Activated CD8-positive, alpha-beta T cell treated with anti-CD3 and anti-CD28 coated beads, Interleukin-2, amount 10 ng/mL, durations not matched to agents 7 days and 5 days (primary cell): ENCODE results near the gene CADPS. TPM values are rescaled to one million over a fixed set of nuclear protein-coding genes. Genes with fewer than 3 reads are reported as not detected.

Source experiments
- ATAC-seq: fragments of 150-1000 bp; cut with Tn5 transposase; one replicate; pipeline ENCODE4 v1.10.0; 2021; ENCODE audit warnings: moderate library complexity
- CTCF ChIA-PET: fragments of 350-600 bp; sonication (Branson Sonifier 250); formaldehyde crosslinking; loops from one replicate; lab custom pipeline; 2021; ENCODE audit warnings: antibody characterized with exemption; lab: Charles Lee
- POLR2A ChIA-PET: fragments of 350-600 bp; sonication (Branson Sonifier 250); formaldehyde crosslinking; loops from one replicate; lab custom pipeline; 2021; ENCODE audit warnings: antibody characterized with exemption; lab: Charles Lee
- DNase-seq: peaks from one replicate; pipeline ENCODE4 v3.0.0-alpha.2; 2020
- H3K27ac Mint-ChIP-seq: one replicate; pipeline ENCODE4 v1.8.0; 2021; ENCODE audit warnings: mild to moderate bottlenecking, mixed read lengths
- H3K27me3 Mint-ChIP-seq: one replicate; pipeline ENCODE4 v1.8.0; 2021; ENCODE audit warnings: low read depth, mixed read lengths
- H3K36me3 Mint-ChIP-seq: one replicate; pipeline ENCODE4 v1.8.0; 2021; ENCODE audit warnings: low read depth, mixed read lengths
- H3K4me1 Mint-ChIP-seq: one replicate; pipeline ENCODE4 v1.8.0; 2021; ENCODE audit warnings: low read depth, mixed read lengths
- H3K4me3 Mint-ChIP-seq: one replicate; pipeline ENCODE4 v1.8.0; 2021; ENCODE audit warnings: mild to moderate bottlenecking, mixed read lengths
- H3K9me3 Mint-ChIP-seq: one replicate; pipeline ENCODE4 v1.8.0; 2022; ENCODE audit warnings: mixed read lengths; ENCODE audit not compliant: insufficient read depth
- total RNA-seq, 2 experiments: library from RNA; stranded (reverse); gene quantifications; one replicate each; pipeline ENCODE4 v1.2.3, GENCODE V29; 2021

Gene CADPS
- total RNA-seq, 2 experiments from 2014 or later = not detected

DNA sequence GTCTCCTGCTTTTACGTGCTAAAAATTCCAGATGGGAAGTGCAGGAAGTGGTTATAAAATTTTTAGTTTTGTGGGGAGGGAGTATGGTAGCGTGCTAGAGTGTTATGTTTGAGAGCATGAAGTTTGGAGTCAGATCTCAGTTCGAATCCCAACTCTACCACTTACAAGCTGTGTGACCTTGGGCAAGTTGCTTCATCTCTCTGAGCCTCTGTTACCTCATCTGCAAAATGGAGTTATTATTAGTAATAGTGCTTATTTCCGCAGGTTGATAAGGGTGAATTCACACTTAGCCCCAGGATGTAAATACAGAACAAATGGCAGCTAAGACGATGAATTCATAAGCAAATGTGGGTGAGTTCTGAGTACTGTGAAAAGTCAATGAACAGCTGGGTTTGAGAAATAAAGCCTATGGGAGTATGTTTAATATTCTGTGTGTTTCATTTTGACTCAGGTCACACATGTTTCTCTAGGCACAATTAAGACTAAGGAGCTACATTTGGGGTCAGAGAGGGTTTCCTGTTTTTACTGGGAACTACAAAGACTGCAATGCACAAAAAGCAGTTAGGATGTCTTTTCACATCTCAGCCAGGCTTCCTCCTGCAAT is 428.8 kb downstream of the CADPS start:
- peak overlapping the region; percentile 42 for H3K27ac Mint-ChIP-seq
- CTCF ChIA-PET = interaction anchor here (1.3 kb wide), 1 partner anchor 14 kb away, joined by 3 read pairs; no protein-coding TSS in a partner anchor
- H3K4me1 Mint-ChIP-seq = peaks cover 22% of the 10 kb centered on the region
- no peak overlapping the region for H3K4me3 Mint-ChIP-seq
- no peak for DNase-seq
- H3K9me3 Mint-ChIP-seq = peaks cover 7% of the 10 kb centered on the region
- peaks cover 4% of the 10 kb centered on the region for H3K36me3 Mint-ChIP-seq
- POLR2A ChIA-PET = interaction anchor here (0.6 kb wide), 1 partner anchor 106 kb away, joined by 3 read pairs; no protein-coding TSS in a partner anchor
- H3K27me3 Mint-ChIP-seq = no peaks in the 10 kb centered on the region
- ATAC-seq = no peak

DNA sequence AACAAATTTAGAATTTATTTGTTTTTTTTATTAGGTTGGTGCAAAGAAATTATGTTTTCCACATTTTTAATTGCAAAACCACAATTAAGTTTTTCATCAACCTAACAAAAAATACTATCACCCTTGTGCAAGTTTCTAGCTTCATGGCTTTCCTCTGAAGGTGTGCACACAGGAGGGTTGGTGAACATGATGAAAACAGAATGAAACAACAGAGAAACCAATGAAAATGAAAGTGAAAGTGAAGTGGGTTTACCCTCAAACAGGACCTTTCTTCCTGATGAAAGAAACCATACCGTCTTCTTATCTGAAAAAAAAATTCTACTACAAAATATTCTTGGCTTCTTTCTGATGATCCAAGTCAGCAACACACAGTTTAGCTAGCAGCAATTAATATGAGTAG is 429.9 kb downstream of the CADPS start:
- Mint-ChIP-seq H3K4me3 (peak overlapping the region; percentile 50), H3K27ac (peak overlapping the region; percentile 72), H3K9me3 (peaks cover 7% of the 10 kb centered on the region), H3K4me1 (peaks cover 19% of the 10 kb centered on the region), H3K36me3 (peaks cover 4% of the 10 kb centered on the region), H3K27me3 (no peaks in the 10 kb centered on the region)
- DNase-seq (no peak), ATAC-seq (peak; percentile 74)
- CTCF ChIA-PET = interaction anchor here (1.0 kb wide), 1 partner anchor 71 kb away, joined by 3 read pairs; no protein-coding TSS in a partner anchor
- POLR2A ChIA-PET = no interaction called here

DNA sequence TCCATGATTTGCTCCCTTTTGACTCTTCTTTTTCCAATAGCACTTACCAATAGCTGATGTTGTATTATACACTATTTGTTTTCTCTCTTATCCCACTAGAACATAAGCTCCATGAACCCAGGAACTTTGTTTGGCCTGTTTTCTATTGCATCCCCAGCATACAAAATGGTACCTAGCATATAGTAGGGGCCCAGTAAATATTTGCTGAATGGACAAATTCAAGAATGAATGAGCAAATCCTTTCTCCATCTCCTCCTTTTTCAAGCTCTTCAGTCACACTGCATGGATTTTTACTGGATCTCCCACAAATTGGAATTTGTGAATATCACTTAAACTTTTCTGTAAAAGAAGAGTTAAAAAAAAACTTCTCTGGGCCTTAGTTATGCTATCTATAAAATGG is 435.2 kb downstream of the CADPS start:
- H3K9me3 Mint-ChIP-seq = peaks cover 7% of the 10 kb centered on the region
- peaks cover 3% of the 10 kb centered on the region for H3K27me3 Mint-ChIP-seq
- no peak for ATAC-seq
- H3K4me1 Mint-ChIP-seq = no peaks in the 10 kb centered on the region
- ChIA-PET POLR2A (no interaction called here), CTCF (no interaction called here)
- no peak overlapping the region for H3K4me3 Mint-ChIP-seq
- DNase-seq = no peak
- H3K27ac Mint-ChIP-seq = no peak overlapping the region
- peaks cover 4% of the 10 kb centered on the region for H3K36me3 Mint-ChIP-seq

DNA sequence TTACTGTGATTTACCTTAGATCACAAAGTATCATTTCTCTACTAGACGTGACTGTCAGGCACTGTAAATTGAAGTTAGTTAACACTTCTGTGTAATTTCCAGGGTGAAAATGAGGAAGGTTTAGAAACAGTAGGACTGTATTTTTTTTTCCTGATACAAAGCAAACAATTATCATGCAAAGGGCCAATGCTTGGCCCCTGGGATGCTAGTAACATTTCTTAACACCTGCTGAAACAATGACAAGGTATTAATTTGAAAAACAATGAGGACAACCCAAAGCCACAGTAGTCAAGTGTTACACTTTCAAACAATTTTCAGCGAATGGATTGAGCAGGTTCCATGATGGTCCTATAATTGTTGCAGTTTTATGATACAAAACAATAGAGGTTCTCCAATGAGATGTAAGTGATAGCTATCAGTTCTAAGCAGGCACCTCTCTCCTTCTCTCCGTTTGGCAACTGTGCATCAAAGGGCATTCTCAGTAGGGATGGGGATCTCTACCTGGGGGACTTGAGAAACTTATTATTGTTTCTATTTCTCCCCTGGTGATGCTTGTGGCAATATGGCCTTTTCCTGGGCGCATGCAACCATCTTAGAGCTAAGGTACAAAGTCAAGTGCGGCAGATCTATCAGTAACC is 435.9 kb downstream of the CADPS start:
- Mint-ChIP-seq H3K9me3 (peaks cover 7% of the 10 kb centered on the region), H3K36me3 (peaks cover 4% of the 10 kb centered on the region), H3K27me3 (peaks cover 7% of the 10 kb centered on the region), H3K27ac (no peak overlapping the region), H3K4me1 (no peaks in the 10 kb centered on the region), H3K4me3 (no peak overlapping the region)
- ChIA-PET POLR2A (no interaction called here), CTCF (no interaction called here)
- ATAC-seq (no peak), DNase-seq (no peak)

DNA sequence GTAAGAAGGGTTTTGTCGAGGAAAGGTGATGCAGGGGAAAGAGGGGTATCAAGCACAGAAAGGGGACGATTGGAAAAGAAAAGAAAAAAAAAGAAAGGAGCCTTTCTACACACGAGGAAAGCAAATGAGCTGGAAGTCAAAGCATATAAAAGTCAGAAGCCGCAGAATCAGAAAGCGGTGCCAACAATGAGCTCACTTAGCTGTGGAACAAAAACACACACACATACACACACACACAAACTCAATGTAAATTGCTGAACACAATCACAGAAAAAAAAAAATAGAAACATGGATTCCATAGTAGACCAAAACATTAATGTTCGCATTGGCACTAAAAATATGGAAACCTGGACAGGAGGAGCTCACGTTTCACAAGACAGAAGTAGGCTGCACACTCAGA is 438.4 kb downstream of the CADPS start:
- ChIA-PET CTCF (no interaction called here), POLR2A (no interaction called here)
- peaks cover 7% of the 10 kb centered on the region for H3K27me3 Mint-ChIP-seq
- no peaks in the 10 kb centered on the region for H3K4me1 Mint-ChIP-seq
- ATAC-seq (no peak), DNase-seq (no peak)
- no peak overlapping the region for H3K27ac Mint-ChIP-seq
- H3K9me3 Mint-ChIP-seq = no peaks in the 10 kb centered on the region
- H3K36me3 Mint-ChIP-seq = no peaks in the 10 kb centered on the region
- H3K4me3 Mint-ChIP-seq = no peak overlapping the region

DNA sequence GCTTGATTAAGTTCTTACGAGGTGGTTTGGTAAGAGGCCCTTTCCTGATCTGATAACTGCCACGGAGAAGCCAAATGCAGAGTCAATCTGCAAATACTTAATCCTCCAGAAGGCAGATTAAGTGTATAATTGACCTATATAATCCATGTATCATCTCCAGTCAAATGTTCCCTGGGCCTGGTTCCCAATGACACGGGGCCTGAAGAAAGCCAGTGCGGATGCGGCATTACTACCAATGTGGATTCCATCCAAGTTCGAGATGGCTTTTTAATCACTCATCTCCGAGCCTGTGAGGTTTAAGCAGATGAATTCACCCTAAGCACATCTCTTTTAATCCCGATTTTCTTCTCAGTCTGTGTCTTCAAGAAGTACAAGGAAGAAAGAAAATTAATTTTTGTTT is 441.8 kb downstream of the CADPS start:
- H3K4me1 Mint-ChIP-seq = no peaks in the 10 kb centered on the region
- no peak overlapping the region for H3K27ac Mint-ChIP-seq
- ChIA-PET CTCF (no interaction called here), POLR2A (no interaction called here)
- no peak for DNase-seq
- ATAC-seq = no peak
- H3K36me3 Mint-ChIP-seq = no peaks in the 10 kb centered on the region
- peaks cover 9% of the 10 kb centered on the region for H3K27me3 Mint-ChIP-seq
- no peaks in the 10 kb centered on the region for H3K9me3 Mint-ChIP-seq
- H3K4me3 Mint-ChIP-seq = no peak overlapping the region

DNA sequence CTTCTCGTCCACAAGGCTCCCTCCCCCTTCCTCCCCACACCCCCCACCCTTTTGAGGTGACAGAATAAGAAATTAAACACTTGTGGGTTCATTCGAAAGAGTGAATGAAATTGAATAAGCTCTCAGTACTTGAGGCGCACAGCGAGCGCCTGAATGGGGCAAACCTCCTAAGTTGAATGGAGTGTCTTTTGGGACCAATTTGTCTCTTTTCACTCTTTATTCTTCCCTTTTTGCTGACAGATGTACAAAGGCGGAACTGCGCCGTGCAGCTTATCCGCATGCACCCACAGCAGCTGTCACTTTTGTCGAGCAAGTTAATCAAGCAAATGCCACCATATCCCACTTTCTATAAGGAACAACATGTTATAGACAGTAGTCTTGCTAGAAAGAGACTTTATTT is 454.0 kb downstream of the CADPS start:
- Mint-ChIP-seq H3K9me3 (no peaks in the 10 kb centered on the region), H3K27me3 (peaks cover 6% of the 10 kb centered on the region), H3K27ac (no peak overlapping the region), H3K4me1 (no peaks in the 10 kb centered on the region), H3K4me3 (no peak overlapping the region), H3K36me3 (no peaks in the 10 kb centered on the region)
- ChIA-PET POLR2A (no interaction called here), CTCF (no interaction called here)
- DNase-seq (no peak), ATAC-seq (no peak)

DNA sequence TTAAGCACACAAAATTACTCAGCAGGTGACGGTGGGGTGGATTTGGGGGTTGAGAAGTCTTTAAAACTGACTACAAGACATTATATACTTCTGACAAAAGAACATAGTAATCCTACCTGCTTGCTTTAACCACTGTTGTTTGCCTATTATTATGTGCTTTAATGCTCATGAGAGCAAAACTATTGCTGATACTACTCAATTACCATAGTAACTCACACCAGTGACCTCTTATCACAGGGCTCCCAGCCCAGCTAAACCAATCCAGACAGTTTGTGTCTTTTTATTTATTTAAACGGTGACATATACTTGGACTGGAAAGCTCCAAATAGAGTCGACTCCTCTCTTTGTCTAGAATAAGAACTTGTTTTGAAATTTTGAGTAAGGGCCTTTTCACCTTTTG is 459.1 kb downstream of the CADPS start:
- no peak for ATAC-seq
- POLR2A ChIA-PET = no interaction called here

DNA sequence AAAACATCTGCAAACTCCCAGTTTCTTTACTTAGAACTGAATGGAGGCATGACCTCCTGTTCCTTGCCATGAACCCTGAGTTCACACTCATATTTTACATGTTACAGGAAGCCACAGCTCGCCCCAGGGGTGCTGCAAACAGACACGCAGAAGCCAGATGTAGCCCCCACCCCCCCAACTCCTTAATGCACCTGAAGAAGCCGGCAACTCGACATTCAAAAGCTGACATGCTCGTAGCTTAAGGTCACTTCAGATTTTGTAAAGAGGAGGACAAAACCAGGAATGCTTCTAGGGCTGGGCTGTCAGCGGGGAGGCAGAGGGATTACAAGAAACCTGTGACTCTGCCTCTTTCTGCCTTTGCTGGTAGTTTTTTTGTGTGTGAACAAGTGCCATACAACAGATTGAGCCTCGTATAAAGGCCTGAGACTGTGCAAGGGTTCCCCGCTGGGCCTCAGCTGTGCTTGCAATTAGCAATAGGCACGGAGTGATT is 459.9 kb downstream of the CADPS start:
- CTCF ChIA-PET = no interaction called here
- POLR2A ChIA-PET = no interaction called here
- H3K9me3 Mint-ChIP-seq = no peaks in the 10 kb centered on the region
- no peak for ATAC-seq
- DNase-seq = no peak
- no peak overlapping the region for H3K27ac Mint-ChIP-seq
- no peaks in the 10 kb centered on the region for H3K4me1 Mint-ChIP-seq
- H3K4me3 Mint-ChIP-seq = no peak overlapping the region
- no peaks in the 10 kb centered on the region for H3K36me3 Mint-ChIP-seq
- H3K27me3 Mint-ChIP-seq = peaks cover 4% of the 10 kb centered on the region

More for the DNA sequence above, 459.1 kb downstream of the CADPS start:
- DNase-seq = no peak
- Mint-ChIP-seq H3K27me3 (peaks cover 4% of the 10 kb centered on the region), H3K27ac (no peak overlapping the region), H3K4me3 (no peak overlapping the region), H3K4me1 (no peaks in the 10 kb centered on the region), H3K36me3 (no peaks in the 10 kb centered on the region), H3K9me3 (no peaks in the 10 kb centered on the region)
- CTCF ChIA-PET = no interaction called here

DNA sequence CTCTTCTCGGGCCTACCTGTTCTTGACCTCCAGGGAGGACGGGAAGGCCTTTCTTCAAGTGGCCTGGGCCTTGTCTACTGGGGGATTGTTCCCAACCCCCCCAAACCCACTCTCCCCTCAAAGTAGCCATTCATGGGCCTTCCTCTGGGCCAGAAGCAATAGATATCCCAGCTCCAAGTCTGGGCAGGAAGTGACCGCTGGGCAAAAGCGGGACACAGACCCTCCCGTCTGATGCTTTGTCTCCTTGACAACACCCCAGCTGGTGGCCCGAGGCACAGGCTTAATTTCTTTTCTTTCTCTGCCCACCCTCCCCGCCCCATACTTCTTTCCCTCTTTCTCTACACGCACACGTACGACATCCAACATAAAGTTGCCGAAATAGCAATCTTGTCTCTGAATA is 460.4 kb downstream of the CADPS start:
- ATAC-seq (no peak), DNase-seq (no peak)
- Mint-ChIP-seq H3K27me3 (peaks cover 2% of the 10 kb centered on the region), H3K4me3 (no peak overlapping the region), H3K27ac (no peak overlapping the region), H3K9me3 (no peaks in the 10 kb centered on the region), H3K4me1 (no peaks in the 10 kb centered on the region), H3K36me3 (no peaks in the 10 kb centered on the region)
- CTCF ChIA-PET = no interaction called here
- POLR2A ChIA-PET = no interaction called here

DNA sequence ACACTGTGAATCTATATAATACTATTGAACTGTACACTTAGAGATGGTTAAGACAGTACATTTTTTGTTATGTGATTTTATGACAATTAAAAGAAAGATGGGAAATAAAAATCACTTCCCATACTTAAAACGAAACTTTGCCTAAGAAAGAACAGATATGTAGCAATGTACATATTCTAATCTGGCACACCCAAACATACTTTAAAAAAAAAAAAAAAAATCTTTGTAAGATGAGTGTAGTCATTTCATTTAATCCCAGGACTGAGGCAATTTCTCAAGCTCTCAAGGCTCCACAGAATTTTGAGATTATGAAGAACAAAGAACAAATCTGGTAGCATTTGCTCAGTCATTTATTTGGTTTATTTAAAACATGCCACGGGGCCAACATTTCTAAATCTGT is 461.5 kb downstream of the CADPS start:
- no peak for DNase-seq
- H3K4me3 Mint-ChIP-seq = no peak overlapping the region
- H3K27ac Mint-ChIP-seq = no peak overlapping the region
- H3K36me3 Mint-ChIP-seq = no peaks in the 10 kb centered on the region
- H3K9me3 Mint-ChIP-seq = no peaks in the 10 kb centered on the region
- H3K4me1 Mint-ChIP-seq = no peaks in the 10 kb centered on the region
- ATAC-seq = no peak
- ChIA-PET POLR2A (interaction anchor here (0.6 kb wide), 1 partner anchor 372 kb away, joined by 3 read pairs; no protein-coding TSS in a partner anchor), CTCF (no interaction called here)
- H3K27me3 Mint-ChIP-seq = peaks cover 2% of the 10 kb centered on the region

DNA sequence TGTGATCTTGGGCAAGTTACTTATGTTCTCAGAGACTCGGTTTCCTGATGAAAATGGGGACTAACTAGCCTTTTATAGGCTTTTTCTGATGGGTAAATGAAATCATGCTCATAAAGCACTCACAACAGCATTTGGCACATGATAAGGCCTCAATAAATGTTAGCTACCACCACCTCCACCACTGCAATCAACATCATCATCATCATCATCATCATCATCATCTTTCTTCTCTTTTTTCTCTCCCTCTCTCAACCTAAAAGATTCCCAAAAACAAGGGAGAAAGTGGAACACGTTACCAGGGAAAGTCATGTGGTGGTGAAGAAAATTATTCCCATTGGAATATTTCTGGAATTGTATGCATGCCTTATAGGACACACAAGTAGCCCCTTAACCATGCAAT is 468.3 kb downstream of the CADPS start:
- H3K36me3 Mint-ChIP-seq = no peaks in the 10 kb centered on the region
- CTCF ChIA-PET = no interaction called here
- H3K27ac Mint-ChIP-seq = no peak overlapping the region
- H3K9me3 Mint-ChIP-seq = no peaks in the 10 kb centered on the region
- H3K4me3 Mint-ChIP-seq = no peak overlapping the region
- no peaks in the 10 kb centered on the region for H3K4me1 Mint-ChIP-seq
- no peak for DNase-seq
- H3K27me3 Mint-ChIP-seq = peaks cover 4% of the 10 kb centered on the region
- POLR2A ChIA-PET = no interaction called here
- ATAC-seq = no peak
